Spinal cord (tissue), 10 donors: ENCODE data around the gene SMG6. TPM values are rescaled to one million over a fixed set of nuclear protein-coding genes. Genes with fewer than 3 reads are reported as not detected.
A peak's percentile ranks its signal among the peaks of the same experiment; 100 is the strongest.

ENCODE experiments used
- DNase-seq, 6 donors: peaks; one replicate each; pipeline versions ENCODE4 v3.0.0 to v3.0.0-alpha.2; 2013 to 2015; ENCODE audit warnings: low spot score in 6 of 6, low read depth in 4 of 6
- H3K27ac ChIP-seq: one replicate; pipeline ENCODE4 v1.5.1; 2013; ENCODE audit warnings: low read depth, low read length, control low read depth
- H3K27me3 ChIP-seq: one replicate; pipeline ENCODE4 v1.6.1; 2013; ENCODE audit warnings: low read length; ENCODE audit not compliant: control insufficient read depth, insufficient read depth
- H3K36me3 ChIP-seq: one replicate; pipeline ENCODE4 v1.6.1; 2013; ENCODE audit warnings: low read length; ENCODE audit not compliant: control insufficient read depth, insufficient read depth
- H3K4me1 ChIP-seq: one replicate; pipeline ENCODE4 v1.6.1; 2013; ENCODE audit warnings: low read length; ENCODE audit not compliant: control insufficient read depth, insufficient read depth
- H3K4me3 ChIP-seq: one replicate; pipeline ENCODE4 v1.5.1; 2013; ENCODE audit warnings: low read depth, low read length, control low read depth
- H3K9me3 ChIP-seq: one replicate; pipeline ENCODE4 v1.6.1; 2013; ENCODE audit warnings: low read length; ENCODE audit not compliant: control insufficient read depth, insufficient read depth
- WGBS: methylation state at CpG from one replicate; pipeline ENCODE4 v1.1.5; 2013; ENCODE audit warnings: missing lambda C conversion rate; ENCODE audit not compliant: insufficient coverage; 5-methylcytosine and 5-hydroxymethylcytosine counted together
- polyA plus RNA-seq, 2 donors: library from polyadenylated mRNA; unstranded; fragments of 120-200 nt; gene quantifications; one replicate each; pipeline ENCODE4 v1.2.1, GENCODE V29; 2013; ENCODE audit not compliant: insufficient read length in 2 of 2
- total RNA-seq, 2 donors: library from RNA; depleted of rRNA in 1 of 2; stranded (reverse); fragments of 120-200 nt in 1 of 2; fragments of >200 nt in 1 of 2; gene quantifications; one replicate each; pipeline versions ENCODE4 v1.2.3 to v1.2.4, GENCODE V29; 2013 to 2014
- donor health status: healthy.

Gene SMG6
- total and polyA plus RNA-seq, 4 donors = 26.4 to 46.3 (median 37.3) TPM

- H3K27ac ChIP-seq = peak overlapping the region; percentile 89
These were observed 64.4 kb downstream of the SMG6 start for GRCh38 chr17:2239170-2239551.

GRCh38 chr17:2238432-2239169, 65.0 kb downstream of the SMG6 start:
- 17% methylated on average over 8 of the region's 15 CpGs for WGBS
- Histone ChIP-seq H3K9me3 (no peaks in the 10 kb centered on the region), H3K27me3 (no peaks in the 10 kb centered on the region), H3K4me3 (no peak overlapping the region), H3K4me1 (peaks cover 19% of the 10 kb centered on the region), H3K27ac (peak overlapping the region; percentile 89), H3K36me3 (peaks cover 14% of the 10 kb centered on the region)
- peak in 2 of 6 donors; percentile 69 to 87 for DNase-seq

More at GRCh38 chr17:2239170-2239551, 64.4 kb downstream of the SMG6 start:
- no peaks in the 10 kb centered on the region for H3K9me3 ChIP-seq
- no peaks in the 10 kb centered on the region for H3K27me3 ChIP-seq
- no CpG with 5 or more reads among the region's 2 CpGs for WGBS
- H3K4me3 ChIP-seq = no peak overlapping the region
- peaks cover 18% of the 10 kb centered on the region for H3K4me1 ChIP-seq
- H3K36me3 ChIP-seq = peaks cover 11% of the 10 kb centered on the region
- DNase-seq = no peak

GRCh38 chr17:2237950-2238349, 65.6 kb downstream of the SMG6 start:
- H3K4me3 ChIP-seq = no peak overlapping the region
- peaks cover 13% of the 10 kb centered on the region for H3K36me3 ChIP-seq
- no peak for DNase-seq
- no peaks in the 10 kb centered on the region for H3K9me3 ChIP-seq
- H3K4me1 ChIP-seq = peaks cover 23% of the 10 kb centered on the region
- H3K27me3 ChIP-seq = no peaks in the 10 kb centered on the region
- 44% methylated on average over 3 of the region's 3 CpGs for WGBS
- peak overlapping the region; percentile 89 for H3K27ac ChIP-seq

DNA sequence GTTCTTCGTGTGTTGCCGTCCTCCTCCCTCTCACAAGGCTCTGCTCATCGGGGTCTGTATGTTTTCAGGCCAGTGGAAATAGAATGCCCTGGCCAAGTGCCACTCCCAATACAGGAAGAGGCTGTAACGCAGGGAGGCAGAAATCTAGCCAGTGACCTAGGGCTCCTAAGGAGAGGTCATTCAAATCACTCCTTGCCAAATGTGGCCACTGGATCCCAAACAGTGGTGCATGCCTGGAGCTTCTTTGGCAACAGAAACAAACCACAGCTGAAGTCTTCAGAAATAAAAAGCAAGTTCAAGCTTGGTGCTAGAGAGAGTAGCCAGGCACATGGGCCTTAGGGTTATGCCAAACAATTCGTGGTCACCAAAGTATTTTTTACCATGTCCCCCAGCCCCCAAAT, 66.1 kb downstream of the SMG6 start:
- peak in 1 of 6 donors; percentile 59 for DNase-seq
- WGBS = 46% methylated on average over 4 of the region's 5 CpGs
- H3K27ac ChIP-seq = peak overlapping the region; percentile 89
- no peaks in the 10 kb centered on the region for H3K27me3 ChIP-seq
- no peak overlapping the region for H3K4me3 ChIP-seq
- no peaks in the 10 kb centered on the region for H3K9me3 ChIP-seq
- H3K36me3 ChIP-seq = peaks cover 13% of the 10 kb centered on the region
- peaks cover 23% of the 10 kb centered on the region for H3K4me1 ChIP-seq

DNA sequence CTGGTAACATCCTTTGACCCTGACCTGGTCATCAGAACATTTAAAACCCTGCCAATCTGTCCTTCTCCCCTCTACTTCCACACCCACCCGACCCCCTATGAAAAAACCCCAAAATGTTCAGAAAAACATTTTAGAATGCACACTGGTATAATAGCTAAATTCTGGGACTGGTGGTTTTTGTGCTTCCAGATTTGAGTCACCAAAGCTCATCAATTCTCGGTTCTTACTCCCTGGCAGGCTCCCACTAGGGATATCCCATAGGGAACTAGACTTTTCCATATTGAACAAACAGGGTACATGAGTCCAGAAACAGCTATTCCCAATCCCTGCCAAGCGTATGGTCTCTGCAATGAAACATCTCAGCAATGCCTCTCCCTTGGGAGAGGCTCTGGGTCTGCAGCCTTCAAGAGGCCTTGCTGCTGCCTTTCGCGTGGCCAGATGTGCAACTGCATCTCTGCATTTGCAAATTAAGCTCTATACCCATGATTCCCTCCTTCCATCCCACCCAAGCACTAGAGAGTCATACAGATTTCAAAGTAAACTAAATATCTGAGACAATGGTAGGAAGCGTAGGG, 67.7 kb downstream of the SMG6 start:
- no peaks in the 10 kb centered on the region for H3K9me3 ChIP-seq
- H3K4me1 ChIP-seq = peaks cover 23% of the 10 kb centered on the region
- H3K4me3 ChIP-seq = no peak overlapping the region
- H3K27me3 ChIP-seq = no peaks in the 10 kb centered on the region
- H3K27ac ChIP-seq = peak overlapping the region; percentile 89
- peaks cover 13% of the 10 kb centered on the region for H3K36me3 ChIP-seq
- DNase-seq = no peak
- 84% methylated on average over 2 of the region's 6 CpGs for WGBS

DNA sequence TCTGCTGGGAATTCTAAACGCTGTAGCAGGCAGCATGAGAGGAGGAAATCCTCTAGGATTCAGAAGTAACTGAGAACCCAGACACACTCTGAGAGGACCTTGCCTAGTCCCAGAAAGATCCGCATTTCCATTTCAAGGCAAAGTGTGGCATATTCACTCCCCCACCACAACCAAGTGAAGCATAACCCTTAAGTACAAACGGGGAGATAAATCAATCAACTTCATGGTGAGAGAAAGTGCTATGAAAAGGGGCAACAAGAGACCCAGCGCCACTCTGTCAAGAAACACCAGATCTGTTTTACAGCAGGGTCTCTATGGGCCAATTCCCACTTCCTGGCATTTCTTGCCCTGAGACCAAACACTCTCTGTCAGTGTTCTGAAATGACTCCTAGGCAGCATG, 68.3 kb downstream of the SMG6 start:
- H3K9me3 ChIP-seq = no peaks in the 10 kb centered on the region
- H3K4me1 ChIP-seq = peaks cover 23% of the 10 kb centered on the region
- H3K27ac ChIP-seq = peak overlapping the region; percentile 89
- no peak overlapping the region for H3K4me3 ChIP-seq
- DNase-seq = no peak
- H3K27me3 ChIP-seq = no peaks in the 10 kb centered on the region
- 50% methylated on average over 1 of the region's 4 CpGs for WGBS
- H3K36me3 ChIP-seq = peaks cover 11% of the 10 kb centered on the region

- H3K4me3 ChIP-seq = no peak overlapping the region
- 78% methylated on average over 4 of the region's 8 CpGs for WGBS
- no peaks in the 10 kb centered on the region for H3K9me3 ChIP-seq
- DNase-seq = no peak
- H3K4me1 ChIP-seq = peaks cover 23% of the 10 kb centered on the region
- peaks cover 11% of the 10 kb centered on the region for H3K36me3 ChIP-seq
- peak overlapping the region; percentile 37 for H3K27ac ChIP-seq
- H3K27me3 ChIP-seq = no peaks in the 10 kb centered on the region
These were observed 70.1 kb downstream of the SMG6 start for GRCh38 chr17:2233441-2233947.

DNA sequence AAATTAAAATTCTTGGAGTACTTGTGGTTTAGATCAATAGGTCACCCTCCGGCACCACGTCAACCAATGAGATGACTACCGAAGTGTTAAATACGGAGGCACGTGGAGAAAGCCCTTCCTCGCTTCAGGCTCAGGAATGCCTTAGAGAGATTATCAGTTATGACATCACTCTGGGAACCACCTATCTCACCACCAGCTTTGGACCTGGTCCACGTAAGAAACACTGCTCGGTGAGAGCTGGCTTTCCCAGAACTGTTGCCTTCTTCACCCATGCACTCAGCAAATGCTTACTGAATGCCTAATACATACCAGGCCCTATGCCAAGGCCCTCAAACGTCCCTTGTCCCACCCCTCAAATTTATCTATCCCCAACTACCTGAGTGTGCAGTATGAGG, 71.3 kb downstream of the SMG6 start:
- H3K4me1 ChIP-seq = peaks cover 10% of the 10 kb centered on the region
- WGBS = 79% methylated on average over 8 of the region's 9 CpGs
- peaks cover 11% of the 10 kb centered on the region for H3K36me3 ChIP-seq
- DNase-seq = no peak
- H3K27me3 ChIP-seq = no peaks in the 10 kb centered on the region
- no peak overlapping the region for H3K4me3 ChIP-seq
- no peak overlapping the region for H3K27ac ChIP-seq
- H3K9me3 ChIP-seq = no peaks in the 10 kb centered on the region

DNA sequence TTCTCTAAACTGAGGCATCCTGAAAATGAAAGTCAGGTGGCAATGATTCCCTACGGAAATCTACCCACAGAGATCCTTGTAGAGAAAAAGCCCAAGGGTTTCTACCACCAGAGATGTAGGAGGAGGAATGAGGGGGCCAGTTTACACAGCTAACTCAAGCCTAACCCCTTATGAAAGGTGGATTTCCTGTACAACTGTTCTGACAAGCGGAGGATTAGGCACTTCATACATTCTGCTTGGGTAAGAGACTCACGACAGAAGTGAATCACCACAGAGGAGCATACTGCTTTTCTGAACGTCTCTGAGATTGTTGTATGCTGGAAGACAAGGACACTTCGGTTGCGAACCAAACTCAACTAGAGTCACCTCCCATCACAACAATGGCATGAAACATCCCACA, 72.7 kb downstream of the SMG6 start:
- peaks cover 5% of the 10 kb centered on the region for H3K4me1 ChIP-seq
- H3K9me3 ChIP-seq = no peaks in the 10 kb centered on the region
- 93% methylated on average over 3 of the region's 6 CpGs for WGBS
- H3K27ac ChIP-seq = peak overlapping the region; percentile 7
- peaks cover 8% of the 10 kb centered on the region for H3K36me3 ChIP-seq
- no peak overlapping the region for H3K4me3 ChIP-seq
- H3K27me3 ChIP-seq = no peaks in the 10 kb centered on the region
- no peak for DNase-seq
